ENCODE results near the gene SMCHD1. TPM values are rescaled to one million over a fixed set of nuclear protein-coding genes. Genes with fewer than 3 reads are reported as not detected.

The SMCHD1 gene
- total and polyA plus RNA-seq, 7 donors: 6.2 to 23.0 (median 20.3) TPM

DNA sequence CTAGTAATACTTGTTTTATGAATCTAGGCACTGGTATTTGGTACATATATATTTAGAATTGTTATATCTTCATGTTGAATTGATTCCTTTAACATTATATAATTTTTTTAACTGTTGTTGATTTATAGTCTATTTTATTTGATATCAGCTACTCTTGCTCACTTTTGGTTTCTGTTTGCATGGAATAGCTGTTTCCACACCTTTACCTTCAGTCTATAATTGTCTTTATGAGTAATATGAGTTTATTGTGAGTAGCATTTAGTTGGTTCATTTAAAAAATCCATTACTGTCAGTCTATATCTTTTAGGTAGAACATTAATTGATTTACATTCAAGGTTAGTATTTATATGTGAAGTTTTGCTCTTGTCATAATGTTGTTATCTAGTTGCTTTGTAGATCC is 58.6 kb downstream of the SMCHD1 start:
- Histone ChIP-seq H3K4me1 (peaks cover 15% of the 10 kb centered on the region), H3K9me3 (no peaks in the 10 kb centered on the region), H3K27ac (no peak overlapping the region), H3K4me3 (no peak overlapping the region), H3K27me3 (ENCODE audit: insufficient read depth in 3 of 3, low read length in 2 of 3) (no peaks in the 10 kb centered on the region), H3K36me3 (ENCODE audit: insufficient read depth in 1 of 2, low read depth in 1 of 2) (peaks cover 8 to 72% of the 10 kb centered on the region in 2 donors)
- intact Hi-C loops (cut with DNase I): no loop called here
- DNase-seq (no peak), ATAC-seq (no peak)
- TF ChIP-seq, protein P1, sequence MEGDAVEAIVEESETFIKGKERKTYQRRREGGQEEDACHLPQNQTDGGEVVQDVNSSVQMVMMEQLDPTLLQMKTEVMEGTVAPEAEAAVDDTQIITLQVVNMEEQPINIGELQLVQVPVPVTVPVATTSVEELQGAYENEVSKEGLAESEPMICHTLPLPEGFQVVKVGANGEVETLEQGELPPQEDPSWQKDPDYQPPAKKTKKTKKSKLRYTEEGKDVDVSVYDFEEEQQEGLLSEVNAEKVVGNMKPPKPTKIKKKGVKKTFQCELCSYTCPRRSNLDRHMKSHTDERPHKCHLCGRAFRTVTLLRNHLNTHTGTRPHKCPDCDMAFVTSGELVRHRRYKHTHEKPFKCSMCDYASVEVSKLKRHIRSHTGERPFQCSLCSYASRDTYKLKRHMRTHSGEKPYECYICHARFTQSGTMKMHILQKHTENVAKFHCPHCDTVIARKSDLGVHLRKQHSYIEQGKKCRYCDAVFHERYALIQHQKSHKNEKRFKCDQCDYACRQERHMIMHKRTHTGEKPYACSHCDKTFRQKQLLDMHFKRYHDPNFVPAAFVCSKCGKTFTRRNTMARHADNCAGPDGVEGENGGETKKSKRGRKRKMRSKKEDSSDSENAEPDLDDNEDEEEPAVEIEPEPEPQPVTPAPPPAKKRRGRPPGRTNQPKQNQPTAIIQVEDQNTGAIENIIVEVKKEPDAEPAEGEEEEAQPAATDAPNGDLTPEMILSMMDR (IDR thresholded peaks at IDR 0.05): no peak

DNA sequence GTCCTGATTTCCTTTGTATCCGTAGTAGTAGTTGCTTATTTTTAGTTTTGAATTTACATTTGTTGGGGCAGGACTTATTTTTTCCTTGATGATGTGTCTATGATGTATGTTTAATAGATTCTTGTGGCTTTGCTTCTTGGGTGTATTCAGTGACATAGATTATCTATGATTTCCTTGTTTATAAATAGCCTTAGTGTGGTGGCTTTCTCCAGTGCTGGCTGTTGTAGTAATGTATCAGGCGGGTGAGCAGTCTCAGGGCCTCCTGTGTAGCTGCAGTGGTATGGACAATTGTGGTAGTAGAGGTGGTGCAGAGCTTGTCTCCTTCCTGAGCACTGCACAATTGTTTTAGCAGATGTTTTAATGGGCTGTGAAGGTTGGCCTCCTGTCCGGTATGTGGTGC is 60.5 kb downstream of the SMCHD1 start:
- intact Hi-C loops (cut with DNase I): no loop called here
- H3K27ac ChIP-seq: peak overlapping the region; percentile 63
- peak; percentile 75 to 89 (median 76) for ATAC-seq

DNA sequence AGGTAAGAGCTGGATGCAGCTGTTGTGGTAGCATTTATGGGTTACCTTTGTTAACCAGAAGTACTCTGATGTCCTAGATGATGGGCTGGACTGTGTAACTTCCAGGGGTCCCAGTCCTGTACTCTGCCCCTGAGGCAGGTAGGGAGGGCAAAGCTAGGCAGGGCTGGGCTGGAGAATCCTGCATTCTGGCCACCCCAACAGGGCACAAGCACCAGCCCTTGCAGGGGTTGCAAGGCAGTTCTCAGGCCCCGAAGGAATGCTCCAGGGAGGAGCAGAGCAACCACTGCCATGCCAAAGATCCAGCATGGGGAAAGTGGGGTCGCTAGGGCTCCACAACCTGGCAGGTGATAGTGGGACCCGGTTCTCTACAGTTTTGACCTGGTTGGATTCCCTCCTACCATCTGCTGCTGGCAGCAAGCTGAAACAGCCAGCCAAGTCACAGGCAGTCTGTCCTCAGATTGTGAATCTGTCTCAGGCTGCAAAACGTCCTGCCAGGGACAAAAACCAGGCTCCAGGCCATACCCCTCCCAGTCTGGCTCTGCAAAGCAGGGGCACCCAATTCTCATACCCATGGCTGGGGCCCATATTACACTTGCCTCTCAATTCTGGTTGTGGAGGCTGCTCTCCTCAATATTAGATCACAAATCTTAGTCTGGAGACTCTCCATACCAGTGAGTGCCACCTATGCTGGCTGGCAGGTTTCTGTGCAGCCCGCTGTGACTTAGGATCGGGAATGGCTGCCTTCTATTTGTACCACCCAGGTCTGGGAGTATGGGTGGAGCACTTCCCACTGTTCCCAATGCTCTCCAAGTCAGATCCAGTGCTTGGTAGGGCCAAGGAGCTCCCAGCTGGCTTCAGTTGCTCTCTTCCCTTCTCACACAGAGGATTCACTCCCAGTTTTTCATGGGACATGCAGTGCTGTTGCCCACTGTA is 61.1 kb downstream of the SMCHD1 start:
- TF ChIP-seq, protein P1 (IDR thresholded peaks at IDR 0.05): no peak
- DNase-seq: peak; percentile 16 to 65
- intact Hi-C loops (cut with DNase I): no loop called here
- no peak overlapping the region for H3K4me3 ChIP-seq
- peaks cover 11 to 76% of the 10 kb centered on the region in 2 donors for H3K36me3 ChIP-seq (ENCODE audit: insufficient read depth in 1 of 2, low read depth in 1 of 2)
- H3K27me3 ChIP-seq (ENCODE audit: insufficient read depth in 3 of 3, low read length in 2 of 3): no peaks in the 10 kb centered on the region
- H3K4me1 ChIP-seq: peaks cover 15% of the 10 kb centered on the region
- ATAC-seq: peak; percentile 66 to 93 (median 81)
- 28 to 48% (median 40%) methylated on average over 6 of the region's 6 CpGs for WGBS, 3 donors
- no peaks in the 10 kb centered on the region for H3K9me3 ChIP-seq
- peak overlapping the region; percentile 63 for H3K27ac ChIP-seq

More for the DNA sequence above, 60.5 kb downstream of the SMCHD1 start:
- TF ChIP-seq, protein P1 (IDR thresholded peaks at IDR 0.05): no peak
- no peak overlapping the region for H3K4me3 ChIP-seq
- peaks cover 15% of the 10 kb centered on the region for H3K4me1 ChIP-seq
- WGBS, 3 donors: 33 to 73% (median 48%) methylated on average over 3 of the region's 3 CpGs
- H3K27me3 ChIP-seq (ENCODE audit: insufficient read depth in 3 of 3, low read length in 2 of 3): no peaks in the 10 kb centered on the region
- no peak for DNase-seq
- H3K9me3 ChIP-seq: no peaks in the 10 kb centered on the region
- H3K36me3 ChIP-seq (ENCODE audit: insufficient read depth in 1 of 2, low read depth in 1 of 2): peaks cover 11 to 72% of the 10 kb centered on the region in 2 donors

DNA sequence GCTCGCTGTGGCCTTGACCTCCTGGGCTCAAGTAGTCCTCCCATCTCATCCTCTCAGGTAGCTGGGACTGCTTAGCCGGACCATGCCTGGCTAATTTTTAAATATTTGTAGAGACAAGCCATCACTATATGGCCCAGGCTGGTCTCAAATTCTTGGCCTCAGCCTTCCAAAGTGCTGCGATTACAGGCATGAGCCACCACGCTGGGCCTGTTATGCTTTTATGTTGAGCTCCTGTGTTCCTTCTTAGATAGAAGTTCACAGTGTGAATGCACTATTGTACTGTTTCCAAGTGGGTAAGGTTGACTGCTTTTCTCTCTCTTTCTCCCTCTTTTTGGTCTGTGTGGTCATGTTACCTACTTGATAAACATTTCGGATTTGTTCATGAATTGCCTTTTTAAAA is 61.9 kb downstream of the SMCHD1 start:
- WGBS, 3 donors: 68 to 86% (median 78%) methylated on average over 5 of the region's 5 CpGs
- H3K9me3 ChIP-seq: no peaks in the 10 kb centered on the region
- ATAC-seq (peak in 3 of 4 donors; percentile 26 to 39 (median 29)), DNase-seq (no peak)
- intact Hi-C loops (cut with DNase I): no loop called here
- H3K4me3 ChIP-seq: no peak overlapping the region
- H3K27me3 ChIP-seq (ENCODE audit: insufficient read depth in 3 of 3, low read length in 2 of 3): no peaks in the 10 kb centered on the region
- peaks cover 15% of the 10 kb centered on the region for H3K4me1 ChIP-seq
- TF ChIP-seq, protein P1 (IDR thresholded peaks at IDR 0.05): no peak
- H3K27ac ChIP-seq: peak overlapping the region; percentile 63
- peaks cover 10 to 76% of the 10 kb centered on the region in 2 donors for H3K36me3 ChIP-seq (ENCODE audit: insufficient read depth in 1 of 2, low read depth in 1 of 2)

Measured in psoas muscle (tissue), 8 donors.